GM21526 (cell line): ENCODE measurements around the gene C4B.

ENCODE experiments used
- ATAC-seq: cut with Tn5 transposase; IDR thresholded peaks from one replicate; pipeline ENCODE4 v1.9.1; 2021; ENCODE audit warnings: moderate library complexity; ENCODE audit not compliant: unreplicated experiment, low FRiP score

The C4B gene

GRCh38 chr6:32074996-32075532 is 60.5 kb downstream of the C4B start:
- ATAC-seq: no peak

DNA sequence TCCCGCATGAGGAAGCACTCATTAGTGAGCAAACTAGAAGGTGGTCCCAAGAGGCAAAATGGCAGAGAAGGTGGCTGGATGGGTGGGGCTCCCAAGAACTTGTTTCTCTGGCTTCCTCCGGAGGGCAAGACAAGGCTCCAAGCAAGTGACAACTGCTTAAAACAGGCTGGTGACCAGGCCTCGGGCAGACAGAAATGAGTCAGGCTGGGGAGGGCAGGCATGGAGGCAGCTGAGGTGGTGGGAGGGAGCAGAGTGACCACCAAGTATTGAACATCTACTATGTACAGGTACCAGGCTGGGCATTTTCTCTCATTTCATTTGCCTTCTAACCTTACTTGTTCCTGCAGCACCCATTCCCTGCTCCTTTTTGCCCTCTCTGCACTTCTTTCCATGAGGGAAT is 61.2 kb downstream of the C4B start:
- ATAC-seq: no peak

GRCh38 chr6:32076321-32076809 is 61.8 kb downstream of the C4B start:
- ATAC-seq: no peak

DNA sequence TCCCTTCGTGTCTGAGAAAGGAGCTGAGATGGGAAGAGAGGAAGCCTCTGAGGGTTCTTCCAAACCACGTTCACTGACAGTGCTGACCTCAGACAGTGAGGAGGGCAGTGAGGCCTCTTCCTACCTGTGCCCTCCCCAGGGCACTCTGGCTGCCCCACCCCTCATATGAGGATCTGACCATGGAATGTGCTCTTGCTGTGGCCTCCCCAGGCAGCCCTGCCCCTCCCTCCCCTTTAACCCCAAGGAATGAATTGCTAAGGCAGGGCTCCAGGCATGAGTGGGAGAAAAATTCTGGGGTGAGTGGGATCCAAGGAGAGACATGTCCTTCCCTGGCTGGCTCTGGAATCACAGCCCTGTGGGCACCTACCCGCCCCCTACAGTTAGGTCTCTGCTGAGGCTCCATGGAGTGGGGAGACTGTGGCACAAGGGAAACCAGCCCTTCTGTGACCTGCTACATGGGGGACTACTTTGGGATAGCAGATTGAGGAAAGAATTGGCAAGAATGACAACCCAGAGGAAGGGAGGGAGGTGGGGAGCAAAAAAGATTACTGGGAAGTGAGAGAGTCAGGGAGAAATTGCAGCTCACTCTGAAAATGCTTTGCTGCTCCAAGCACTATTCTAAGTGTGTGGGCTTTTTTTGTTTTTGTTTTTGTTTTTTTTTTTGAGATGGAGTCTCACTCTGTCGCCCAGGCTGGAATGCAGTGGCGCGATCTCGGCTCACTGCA is 65.1 kb downstream of the C4B start:
- ATAC-seq: no peak

- ATAC-seq: no peak
Observed at GRCh38 chr6:32081168-32081990, 66.8 kb downstream of the C4B start.

DNA sequence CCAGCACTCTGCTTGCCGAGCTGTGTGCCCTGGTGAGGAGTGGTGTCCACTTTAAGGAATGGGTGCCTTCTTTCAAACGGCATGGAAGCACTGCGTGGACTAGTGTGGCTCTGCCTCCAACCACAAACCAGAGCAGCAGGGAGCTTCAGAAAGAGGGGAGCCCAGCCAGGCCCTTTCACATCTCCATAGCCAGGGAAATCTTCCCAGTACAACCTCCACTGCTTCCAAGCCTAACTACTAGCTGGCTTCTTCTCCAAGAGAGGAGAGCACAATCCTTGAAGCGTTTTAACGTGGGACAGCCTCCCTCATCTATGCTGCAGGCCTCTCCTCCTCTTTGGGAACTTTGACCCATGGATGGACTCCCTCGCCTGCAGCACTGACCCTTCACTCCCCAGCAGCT is 67.9 kb downstream of the C4B start:
- ATAC-seq: no peak

DNA sequence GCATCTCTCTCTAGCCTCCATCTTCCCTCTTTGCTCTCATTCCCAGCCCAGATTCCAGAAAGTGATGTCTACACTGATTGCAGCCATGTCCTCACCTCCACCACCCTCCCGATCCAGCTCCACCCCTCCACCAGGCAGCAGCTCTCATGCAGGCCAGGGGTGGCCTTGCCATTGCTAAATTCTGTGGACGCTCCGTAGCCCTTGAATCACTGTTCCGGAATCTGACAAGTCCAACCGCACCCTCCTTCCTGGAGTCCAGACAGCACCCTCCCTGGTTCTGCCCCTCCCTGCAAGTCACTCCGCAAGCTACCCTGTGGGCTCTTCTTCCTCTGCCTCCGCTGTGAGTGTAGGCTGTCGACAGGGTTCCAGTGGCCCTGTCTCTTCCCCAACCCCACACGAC is 68.3 kb downstream of the C4B start:
- no peak for ATAC-seq

- ATAC-seq: no peak
Observed at GRCh38 chr6:32083812-32084768, 69.5 kb downstream of the C4B start.

DNA sequence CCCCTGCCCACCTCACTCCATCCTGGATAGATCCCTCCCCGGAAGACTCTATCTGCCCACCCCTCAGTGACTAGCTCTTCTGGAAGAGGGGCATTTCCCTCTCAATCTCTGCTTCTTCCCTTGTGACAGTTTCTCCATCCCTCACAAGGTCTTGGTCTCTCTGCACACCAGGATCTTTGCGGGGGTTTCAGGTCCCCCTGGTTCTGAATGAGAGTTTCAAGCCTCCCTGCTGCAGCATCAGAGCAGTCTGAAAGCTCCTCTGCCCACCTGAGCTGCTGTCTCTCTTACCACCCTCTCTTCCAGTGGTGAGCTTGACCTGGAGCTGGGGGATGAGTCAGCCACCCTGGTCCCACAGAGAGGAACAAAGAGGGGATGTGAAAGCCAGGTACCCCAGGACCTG is 70.2 kb downstream of the C4B start:
- no peak for ATAC-seq
